HG02852 (cell line): ENCODE data around the gene ZC3H7A.

Source experiments
- ATAC-seq: cut with Tn5 transposase; IDR thresholded peaks from one replicate; pipeline ENCODE4 v1.9.1; 2021; ENCODE audit warnings: mild to moderate bottlenecking, moderate library complexity; ENCODE audit not compliant: unreplicated experiment

The ZC3H7A gene

DNA sequence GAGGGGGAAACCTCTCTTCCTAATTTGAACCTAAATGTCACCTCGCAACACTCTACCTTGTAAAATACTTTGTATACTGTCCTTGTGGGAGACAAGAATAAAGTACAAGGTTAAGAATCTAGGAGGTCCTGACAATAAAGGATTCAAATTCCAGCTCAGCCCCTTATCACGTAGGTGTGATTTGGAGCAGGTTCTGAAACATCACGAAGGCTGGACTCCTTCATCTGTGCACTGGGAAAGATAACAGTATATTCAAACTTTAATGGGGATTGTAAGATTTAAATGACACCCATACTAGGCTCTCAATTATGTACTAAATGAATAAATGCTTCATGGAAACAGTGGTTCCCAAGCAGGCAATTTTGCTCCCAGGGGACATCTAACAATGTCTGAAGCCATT lies 56.5 kb downstream of the ZC3H7A start:
- no peak for ATAC-seq

DNA sequence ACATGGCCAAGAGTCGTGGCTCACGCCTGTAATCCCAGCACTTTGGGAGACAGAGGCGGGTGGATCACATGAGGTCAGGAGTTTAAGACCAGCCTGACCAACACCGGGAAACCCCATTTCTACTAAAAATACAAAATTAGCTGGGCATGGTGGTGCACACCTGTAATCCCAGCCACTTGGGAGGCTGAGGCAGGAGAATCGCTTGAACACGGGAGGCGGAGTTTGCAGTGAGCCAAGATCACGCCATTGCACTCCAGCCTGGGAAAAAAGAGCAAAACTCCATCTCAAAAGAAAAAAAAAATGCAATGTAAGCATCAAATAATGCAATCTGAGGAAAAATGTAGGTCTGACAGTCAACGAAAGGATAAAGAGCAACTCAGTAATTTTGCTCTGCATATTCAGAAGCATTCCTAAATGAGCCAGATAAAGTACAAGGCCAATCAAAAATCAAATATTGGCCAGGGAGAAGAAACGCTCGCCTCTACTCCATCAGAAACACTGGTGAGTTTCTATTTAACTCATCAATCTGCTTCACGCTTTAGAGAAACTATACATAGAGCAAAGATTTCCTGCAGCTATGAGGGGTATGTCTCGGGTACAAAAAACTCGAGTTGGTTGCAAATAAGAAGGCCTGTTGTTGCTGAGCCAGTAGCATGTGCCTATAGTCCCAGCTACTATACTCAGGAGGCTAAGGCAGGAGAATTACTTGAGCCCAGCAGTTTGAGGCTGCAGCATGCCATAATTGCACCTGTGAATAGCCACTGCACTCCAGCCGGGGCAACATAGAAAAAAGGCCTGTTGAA lies 58.1 kb downstream of the ZC3H7A start:
- no peak for ATAC-seq

DNA sequence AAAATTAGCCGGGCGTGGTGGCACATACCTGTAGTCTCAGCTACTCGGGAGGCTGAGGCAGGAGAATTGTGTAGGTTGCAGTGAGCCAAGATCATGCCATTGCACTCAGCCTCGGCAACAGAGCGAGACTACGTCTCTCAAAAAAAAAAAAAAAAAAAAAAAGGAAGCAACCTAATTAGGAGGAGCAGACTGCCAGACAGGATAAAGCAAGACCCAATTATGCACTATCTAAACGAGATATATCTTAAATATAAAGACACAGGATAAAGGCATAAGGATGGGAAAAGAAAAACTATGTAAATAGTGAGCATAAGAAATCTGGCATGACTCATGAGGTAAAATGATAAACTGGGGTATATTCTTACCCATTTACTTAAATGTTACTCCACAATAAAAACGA lies 59.3 kb downstream of the ZC3H7A start:
- no peak for ATAC-seq

DNA sequence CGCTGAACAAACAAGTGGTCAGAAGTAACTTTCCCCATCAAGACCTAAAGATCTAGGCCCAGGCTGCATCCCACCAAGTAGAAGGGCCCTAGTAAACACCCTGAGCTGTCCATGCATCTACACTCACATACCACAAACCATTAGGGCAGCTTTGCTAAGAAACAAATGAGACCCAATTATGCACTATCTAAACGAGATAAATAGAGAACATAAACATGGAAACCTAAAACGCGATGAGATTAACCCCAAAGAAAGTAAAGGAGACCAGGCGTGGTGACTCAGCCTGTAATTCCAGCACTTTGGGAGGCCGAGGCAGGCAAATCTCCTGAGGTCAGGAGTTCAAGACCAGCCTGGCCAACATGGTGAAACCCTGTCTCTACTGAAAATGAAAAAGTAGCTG lies 60.2 kb downstream of the ZC3H7A start:
- ATAC-seq = no peak

DNA sequence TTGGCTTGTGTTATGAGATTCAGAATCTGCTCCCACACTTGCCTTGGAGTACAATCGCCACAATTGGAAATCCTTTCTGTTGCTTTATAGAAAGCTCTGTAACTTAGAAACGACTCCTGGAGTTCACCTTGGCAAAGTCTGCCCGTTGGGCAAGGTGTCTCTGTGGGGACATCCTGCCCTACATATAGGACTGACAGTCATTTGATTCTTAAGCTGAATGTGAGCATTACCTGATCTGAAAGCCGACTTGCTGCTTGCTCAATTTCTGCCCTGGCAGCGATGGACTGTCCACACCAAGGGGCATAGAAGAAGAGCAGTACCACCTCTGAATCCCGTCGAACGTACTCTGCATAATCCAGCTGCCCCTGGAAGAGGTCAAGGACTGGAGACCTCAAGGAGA lies 61.3 kb downstream of the ZC3H7A start:
- no peak for ATAC-seq

DNA sequence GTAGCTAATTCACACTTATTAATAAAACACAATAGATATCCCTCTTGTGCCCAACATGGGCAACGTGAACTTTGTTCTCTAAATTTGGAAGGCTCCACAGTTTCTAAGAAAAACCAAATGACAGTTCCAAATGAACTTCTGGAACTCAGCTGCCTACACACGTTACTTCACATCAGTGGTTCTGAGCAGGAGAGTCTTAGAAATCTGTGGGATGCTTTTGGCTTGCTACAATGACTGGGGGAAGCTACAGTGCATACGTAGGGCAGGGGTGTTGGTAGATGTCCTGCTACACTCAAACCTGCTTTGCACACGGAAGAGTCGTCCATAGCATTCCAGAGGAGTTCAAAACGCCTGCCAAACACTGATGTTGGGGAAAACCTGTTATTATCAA lies 62.4 kb downstream of the ZC3H7A start:
- ATAC-seq = no peak

DNA sequence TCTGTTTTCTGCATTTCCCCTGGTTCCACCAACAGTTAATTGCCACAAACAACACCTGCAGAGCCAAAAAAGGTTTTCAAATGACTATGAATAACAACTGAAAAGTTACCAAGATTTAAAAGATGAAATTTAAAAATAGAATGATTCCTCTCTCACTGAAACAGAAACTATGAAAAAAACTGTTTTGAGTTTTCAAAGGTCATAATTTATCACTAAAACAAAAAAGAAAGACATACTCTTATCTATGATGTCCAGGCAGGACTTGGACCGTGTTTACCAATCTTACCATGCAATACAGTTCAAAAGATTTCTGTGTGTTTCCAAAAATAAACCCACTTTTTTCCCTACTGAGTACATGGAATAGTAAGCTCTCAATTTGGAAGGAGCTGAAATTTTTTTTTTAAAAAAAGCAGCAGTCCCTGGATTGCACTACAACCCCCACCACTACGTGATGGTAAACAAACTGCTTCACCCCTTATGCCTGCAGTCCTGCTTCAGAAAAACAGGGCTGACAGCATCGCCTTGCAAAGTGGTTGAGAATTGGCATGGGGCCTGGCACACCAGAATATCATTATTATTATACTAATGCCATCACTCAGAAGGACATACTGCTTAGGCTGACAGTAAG lies 62.9 kb downstream of the ZC3H7A start:
- ATAC-seq = no peak

DNA sequence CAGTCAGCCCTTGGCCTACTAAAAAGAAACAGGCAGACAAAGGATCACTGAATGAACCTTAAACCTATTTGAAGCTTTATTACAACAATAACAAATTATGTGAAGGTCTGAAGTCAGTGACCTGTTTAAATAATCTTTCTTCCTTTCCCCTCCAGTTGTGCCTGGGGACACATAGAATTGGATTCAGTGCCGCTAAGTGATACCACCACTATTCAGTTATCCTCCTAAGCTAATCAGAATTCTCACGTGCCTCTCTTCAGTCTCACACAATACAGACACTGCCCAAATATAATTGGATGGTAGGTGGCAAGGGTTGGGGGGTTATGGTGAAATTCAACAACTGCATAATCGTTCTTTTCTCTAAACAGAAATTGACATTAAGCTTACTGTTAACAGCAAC lies 65.8 kb downstream of the ZC3H7A start:
- ATAC-seq = no peak

DNA sequence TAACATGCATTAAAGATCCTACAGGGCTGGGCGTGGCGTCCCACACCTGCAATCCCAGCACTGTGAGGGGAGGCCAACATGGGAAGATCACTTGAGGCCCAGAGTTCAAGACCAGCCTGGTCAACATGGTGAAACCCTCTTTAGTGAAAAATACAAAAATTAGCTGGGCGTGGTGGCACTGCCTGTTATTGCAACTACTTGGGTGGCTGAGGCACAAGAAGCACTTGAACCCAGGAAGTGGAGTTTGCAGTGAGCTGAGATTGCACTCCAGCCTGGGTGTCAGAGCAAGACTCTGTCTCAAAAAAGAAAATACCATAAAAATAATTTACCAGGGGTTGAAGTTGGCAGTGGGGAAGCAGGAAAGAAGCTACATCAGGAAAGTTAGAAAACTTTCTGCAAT lies 67.3 kb downstream of the ZC3H7A start:
- ATAC-seq = no peak

DNA sequence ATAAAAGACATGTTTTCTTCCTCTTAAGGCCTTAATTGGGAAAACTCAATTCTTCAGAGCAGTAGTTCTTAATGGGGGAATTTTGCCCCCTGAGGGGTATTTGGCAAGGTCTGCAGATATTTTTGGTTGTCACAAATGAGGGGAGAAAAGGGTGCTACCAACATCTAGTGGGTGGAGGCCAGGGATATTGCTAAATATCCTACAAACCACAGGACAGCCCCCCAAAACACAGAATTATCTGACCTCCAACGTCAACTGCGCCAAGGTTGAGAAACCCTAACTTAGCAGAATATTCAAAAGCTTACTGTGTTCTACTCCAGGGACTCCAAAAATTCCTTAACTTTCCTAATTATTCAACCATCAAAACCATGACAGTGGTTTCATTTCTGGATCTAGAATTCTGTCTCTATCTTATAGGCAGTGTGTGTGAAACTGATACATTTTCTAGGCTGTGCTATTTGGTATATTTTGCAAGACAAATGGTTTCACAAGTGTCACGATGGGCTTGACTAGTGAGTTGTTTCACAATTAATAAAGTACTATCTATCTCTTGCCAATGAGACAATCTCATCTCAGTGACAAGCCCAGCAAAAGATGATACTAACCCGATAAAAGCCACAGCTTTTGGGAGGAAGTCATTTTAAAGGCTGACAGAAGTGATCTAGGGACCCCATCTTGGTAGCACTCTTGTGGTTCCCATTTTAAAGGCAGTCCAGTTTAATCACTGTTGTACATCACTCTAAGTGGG lies 69.1 kb downstream of the ZC3H7A start:
- no peak for ATAC-seq

DNA sequence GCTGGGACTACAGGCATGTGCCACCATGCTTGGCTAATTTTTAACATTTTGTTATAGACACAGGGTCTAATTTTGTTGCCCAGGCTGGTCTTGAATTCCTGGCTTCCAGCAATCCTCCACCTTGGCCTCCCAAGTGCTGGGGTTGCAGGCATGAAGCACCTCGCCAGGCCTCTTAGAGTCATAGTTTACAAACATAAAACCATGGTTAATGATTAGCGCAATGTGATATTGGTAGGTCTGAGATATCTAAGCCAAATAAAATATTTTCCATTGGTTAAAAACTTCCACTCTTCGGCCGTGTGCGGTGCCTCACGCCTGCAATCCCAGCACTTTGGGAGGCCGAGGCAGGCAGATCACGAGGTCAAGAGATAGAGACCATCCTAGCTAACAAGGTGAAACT lies 71.0 kb downstream of the ZC3H7A start:
- ATAC-seq = no peak

DNA sequence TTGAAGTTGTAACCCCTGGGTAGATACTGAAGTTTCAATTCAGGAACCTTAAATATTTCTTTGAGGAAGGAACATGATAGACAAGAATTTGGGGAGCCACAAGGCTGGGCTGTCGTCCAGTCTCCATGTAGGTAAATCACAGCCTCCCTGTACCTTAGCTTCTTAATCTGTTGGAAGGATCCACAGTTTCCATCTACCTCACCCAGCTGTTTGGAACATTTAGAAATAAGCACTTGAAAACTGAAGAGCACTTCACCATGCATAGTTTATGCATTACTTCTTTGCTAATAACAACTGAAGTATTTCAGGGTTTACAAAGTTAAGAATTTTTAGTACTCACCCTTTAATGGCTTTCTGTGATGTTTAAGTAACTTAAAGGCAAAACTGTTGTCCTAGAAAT lies 71.6 kb downstream of the ZC3H7A start:
- ATAC-seq = no peak

DNA sequence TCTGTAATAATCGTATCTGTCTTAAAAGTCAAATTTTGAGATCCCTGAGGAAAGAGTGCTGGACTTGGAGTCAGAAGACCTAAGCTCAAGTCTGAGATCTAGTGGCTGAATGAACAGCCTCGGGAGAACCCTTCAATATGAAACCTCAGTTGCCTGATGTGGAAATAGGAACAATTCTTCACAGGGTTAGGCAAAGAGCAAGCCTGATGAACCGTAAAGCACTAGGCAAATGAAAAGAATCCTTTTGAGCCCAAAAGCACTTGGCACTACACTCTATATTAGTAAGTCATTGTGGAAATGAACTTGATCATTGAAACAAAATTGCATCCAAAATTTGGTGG lies 74.6 kb downstream of the ZC3H7A start:
- ATAC-seq = no peak

DNA sequence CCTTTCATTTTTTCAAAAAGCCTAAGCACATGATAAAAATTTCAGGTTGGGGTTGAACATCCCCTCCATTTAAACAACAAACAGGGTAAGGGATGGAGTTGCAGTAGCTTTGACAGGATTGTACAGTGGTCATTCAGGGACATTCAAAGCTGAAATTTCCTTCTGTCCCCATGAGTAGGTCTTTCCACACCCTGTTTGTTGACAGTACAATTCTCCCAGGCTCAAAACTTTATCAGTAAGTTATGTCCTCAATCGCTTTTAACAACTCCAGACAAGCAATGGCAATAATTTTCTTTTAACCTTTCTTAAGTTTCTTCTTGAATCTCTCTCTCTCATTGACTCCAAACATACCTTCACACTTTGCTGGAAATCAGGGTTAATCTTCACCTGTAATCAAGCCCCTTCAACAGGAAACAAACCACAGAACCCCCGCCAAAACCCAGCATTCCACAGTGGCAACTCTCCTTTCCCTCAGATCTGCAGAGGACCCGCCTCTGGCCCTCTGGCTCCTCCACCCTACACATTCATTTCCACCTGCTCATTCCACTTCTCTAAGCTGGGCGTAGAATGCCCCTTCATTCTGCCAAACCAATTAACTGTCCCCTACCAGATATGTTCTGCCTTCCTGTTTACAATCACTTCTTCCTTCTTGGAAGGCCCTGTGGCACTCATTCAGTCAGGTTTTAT lies 75.1 kb downstream of the ZC3H7A start:
- no peak for ATAC-seq

DNA sequence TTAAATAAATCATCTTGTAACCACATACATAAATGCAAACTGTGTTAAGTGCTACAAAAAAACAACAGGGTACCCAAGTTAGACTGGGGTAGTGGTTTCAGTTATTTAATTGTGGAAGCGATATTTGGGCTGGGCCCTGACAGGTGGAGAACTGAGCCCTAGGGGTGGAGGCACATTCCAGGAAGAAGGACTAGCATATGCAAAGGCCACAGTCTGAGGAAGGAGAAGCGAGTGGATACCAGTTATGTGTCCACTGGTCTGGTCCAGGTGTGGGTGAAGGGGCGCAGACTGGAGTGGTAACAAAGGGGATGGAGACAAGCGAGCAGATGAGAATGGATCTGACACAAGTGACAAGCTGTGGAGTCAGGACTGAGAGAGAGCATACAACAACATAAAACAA lies 77.3 kb downstream of the ZC3H7A start:
- ATAC-seq = no peak

DNA sequence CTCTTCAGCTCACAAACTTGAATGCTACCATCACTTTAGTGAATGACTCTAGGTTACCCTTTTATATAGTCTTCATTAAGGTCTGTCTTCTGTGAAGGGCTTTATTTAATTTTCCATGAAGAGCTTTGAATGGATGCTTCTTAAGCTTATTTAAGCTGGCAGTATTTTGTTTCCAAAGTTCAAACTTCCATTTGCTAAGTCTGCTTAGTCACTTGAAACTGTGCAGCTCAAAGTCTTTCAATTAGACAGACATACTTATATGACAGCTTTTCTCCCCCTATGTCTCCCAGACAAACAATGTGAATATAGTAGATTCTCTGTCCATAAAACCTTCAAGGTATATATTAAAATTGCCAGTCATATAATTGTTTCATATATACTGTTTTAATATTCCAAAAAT lies 77.9 kb downstream of the ZC3H7A start:
- ATAC-seq = no peak

DNA sequence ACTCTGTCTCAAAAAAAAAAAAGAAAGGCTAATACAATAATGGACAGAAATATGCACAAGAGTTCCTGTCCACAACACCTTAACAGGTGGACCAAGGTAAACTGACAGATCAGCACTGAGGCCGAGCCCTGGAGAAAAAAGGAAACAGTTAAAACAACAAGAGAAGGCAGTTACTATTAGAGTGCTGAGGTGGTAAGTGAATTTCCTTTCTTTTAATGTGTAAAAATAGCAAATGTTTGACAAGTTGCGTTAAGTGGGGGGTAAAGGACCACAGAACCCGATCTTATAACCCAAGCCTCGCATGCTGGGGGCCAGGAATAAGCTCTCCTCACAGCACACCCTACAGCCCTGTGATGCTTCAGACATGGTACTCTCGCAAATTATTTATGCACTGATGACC lies 79.2 kb downstream of the ZC3H7A start:
- ATAC-seq = no peak

DNA sequence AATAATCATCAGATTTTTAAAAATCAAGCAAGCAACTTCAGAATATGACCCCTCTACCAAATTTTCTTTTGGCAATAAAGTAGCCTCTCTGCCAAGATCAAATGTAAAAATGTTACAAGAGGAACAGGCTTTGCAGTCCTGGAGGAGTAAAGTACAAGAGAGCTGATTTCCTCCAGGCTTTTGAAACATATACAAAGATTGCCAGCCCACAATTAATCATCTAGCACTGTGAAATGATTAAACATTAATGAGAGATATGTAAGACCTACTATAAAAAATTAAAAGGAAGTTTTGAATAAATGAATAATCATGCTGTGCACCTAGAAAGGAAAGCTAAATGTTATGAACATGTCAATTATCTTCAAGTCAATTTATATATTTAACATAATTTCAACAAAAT lies 80.7 kb downstream of the ZC3H7A start:
- no peak for ATAC-seq

DNA sequence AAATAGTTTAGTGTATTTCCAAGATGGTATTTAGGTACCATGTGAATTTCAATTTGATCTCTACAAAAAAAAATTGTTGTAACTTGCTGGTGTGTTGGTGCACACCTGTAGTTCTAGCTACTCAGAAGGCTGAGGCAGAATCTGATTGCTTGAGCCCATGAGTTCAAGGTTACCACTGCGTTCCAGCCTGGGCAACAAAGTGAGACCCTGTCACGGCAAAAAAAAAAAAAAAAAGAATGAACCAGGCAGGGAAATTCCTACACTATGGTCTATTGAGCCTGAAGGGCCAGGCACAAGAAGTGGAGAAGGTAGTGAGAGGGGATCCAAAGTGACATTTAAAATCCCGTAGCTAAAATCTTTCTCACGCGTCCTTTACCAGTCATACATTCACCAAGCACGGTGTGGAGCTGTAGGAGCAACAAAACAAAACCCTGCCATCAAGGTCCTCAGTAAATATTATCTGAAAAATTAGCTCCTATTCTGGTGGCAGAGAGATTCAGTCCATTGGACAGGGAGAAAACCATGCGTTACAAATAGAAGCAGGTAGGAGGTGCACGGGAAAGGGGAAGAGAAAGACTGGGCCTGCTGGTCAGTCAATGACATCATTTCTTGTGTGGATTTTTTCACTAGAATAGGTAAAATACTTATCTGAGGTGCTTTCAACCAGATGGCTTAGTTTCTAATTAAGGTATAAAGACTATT lies 81.7 kb downstream of the ZC3H7A start:
- ATAC-seq = no peak

DNA sequence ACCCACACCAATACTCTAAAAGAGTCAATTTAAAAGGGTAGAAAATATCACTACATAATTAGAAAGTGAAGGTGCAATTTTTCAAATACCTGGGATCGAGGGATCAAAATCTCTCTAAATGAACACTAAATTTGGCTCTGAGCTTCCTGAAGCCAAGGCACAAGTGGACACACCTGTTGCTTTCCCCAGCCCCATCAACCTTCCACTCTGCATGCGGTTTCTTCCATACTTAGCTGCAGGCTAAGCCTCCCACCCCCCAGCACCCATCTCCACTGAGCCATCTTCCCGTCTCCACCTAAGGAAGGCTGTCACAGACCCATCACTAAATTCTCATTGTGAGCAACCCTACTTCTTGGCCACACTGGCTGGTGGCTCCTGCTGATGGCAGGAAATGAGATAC lies 84.9 kb downstream of the ZC3H7A start:
- ATAC-seq = no peak

DNA sequence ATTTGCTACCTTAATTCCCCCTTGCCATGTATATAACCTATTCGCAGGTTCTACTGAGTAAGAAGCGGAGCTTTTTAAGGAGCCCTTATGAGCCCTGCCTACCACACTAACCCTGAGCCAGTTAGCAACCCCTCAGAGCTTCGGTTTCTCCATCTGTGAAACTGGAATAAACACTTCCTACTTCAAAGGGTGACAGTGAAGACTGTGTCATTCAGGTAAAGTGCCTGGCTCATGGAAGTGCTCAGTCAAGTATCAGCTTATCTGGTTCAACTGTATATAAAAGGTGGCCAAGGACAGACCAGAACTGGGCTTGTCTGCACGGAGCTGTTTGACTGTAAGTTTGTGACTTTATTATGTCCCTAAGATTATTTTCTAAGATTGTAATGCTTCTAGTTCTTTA lies 85.4 kb downstream of the ZC3H7A start:
- ATAC-seq = no peak
